HG03432 (cell line): ENCODE measurements around the gene ATP8B1.
"Not testable (repeated sequence)": the region's sequence is repeated elsewhere in the genome, so short reads cannot be mapped to it uniquely, and the experiment has no call there.

ENCODE experiments used
- ATAC-seq: cut with Tn5 transposase; IDR thresholded peaks from one replicate; pipeline ENCODE4 v1.9.1; 2021; ENCODE audit warnings: mild to moderate bottlenecking, moderate library complexity; ENCODE audit not compliant: unreplicated experiment

ATP8B1 gene

GRCh38 chr18:57677262-57678211 lies 125.6 kb downstream of the ATP8B1 start:
- ATAC-seq: no peak

GRCh38 chr18:57674891-57675290 lies 128.2 kb downstream of the ATP8B1 start:
- no peak for ATAC-seq

DNA sequence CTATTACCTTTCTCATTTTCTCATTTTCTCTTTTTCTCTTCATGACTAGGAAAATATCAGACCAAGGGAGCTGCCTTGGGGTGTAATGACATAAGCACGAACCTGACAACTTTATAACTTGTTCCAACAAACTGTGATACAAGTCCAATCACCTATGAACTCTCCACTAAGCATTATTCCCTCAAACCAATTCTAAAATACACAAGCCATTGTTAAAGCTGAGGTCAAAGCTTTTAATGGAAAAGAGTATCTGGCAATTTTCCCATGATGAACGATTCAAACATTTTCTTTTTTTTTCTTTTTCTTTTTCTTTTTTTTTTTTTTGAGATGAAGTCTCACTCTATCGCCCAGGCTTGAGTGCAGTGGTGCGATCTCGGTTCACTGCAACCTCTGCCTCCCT lies 133.1 kb downstream of the ATP8B1 start:
- no peak for ATAC-seq

- no peak for ATAC-seq
Measured at GRCh38 chr18:57668021-57668420, 135.1 kb downstream of the ATP8B1 start.

DNA sequence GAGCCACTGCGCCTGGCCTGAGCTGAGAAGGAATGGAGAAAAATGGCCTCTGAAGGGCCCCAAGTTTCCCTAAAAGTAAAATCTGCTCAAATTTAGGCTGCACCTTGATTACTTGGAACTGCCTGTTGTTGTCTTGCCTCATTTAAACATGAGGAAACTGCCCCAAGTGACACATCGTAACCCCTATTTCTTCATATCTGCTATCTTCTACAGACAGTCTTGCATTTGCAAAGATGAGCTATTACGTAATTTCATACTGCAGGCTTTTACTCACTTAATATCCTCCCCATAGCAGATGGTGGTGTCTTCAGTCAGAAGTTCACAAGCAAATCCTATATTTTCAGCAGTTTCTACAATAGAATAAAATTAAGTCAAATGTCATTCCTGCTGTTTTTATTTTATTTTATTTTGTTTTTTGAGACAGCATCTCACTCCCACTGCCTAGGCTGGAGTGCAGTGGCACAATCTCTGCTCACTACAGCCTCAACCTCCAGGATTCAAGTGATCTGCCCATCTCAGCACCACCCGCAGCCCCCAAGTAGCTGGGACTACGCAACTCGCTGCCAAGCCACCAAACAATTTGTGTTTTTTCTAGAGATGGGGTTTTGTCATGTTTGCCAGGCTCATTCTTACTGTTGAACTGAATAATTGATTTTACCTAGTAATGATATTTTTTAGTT lies 136.2 kb downstream of the ATP8B1 start:
- ATAC-seq: no peak

DNA sequence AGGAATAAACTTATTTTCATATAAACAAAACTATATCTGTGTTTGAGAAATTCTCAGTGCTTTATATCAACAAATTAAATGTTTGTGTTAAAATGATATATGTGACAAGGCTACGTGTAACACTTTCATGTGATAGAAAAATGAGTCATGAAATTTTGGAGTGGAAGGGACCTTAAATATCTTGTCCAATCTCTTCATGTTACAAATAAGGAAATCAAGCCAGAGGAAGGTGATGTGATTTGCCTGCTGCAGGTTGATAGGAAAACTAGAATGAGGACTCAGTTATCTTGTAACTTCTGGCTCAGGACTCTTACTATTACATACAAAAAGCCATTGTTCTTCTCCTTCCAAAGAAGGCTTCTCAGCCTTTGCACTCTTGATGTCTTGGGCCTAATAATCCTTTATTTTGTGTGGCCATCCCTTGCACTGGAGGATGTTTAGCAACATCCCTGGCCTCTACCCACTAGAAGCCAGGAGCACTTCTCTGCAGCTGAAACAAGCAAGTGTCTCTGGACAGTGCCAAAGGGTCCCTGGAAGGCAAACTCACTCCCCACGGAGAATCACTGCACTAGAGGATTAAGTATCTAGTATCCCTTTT lies 138.4 kb downstream of the ATP8B1 start:
- ATAC-seq: no peak

GRCh38 chr18:57660961-57661360 lies 142.2 kb downstream of the ATP8B1 start:
- ATAC-seq: no peak

DNA sequence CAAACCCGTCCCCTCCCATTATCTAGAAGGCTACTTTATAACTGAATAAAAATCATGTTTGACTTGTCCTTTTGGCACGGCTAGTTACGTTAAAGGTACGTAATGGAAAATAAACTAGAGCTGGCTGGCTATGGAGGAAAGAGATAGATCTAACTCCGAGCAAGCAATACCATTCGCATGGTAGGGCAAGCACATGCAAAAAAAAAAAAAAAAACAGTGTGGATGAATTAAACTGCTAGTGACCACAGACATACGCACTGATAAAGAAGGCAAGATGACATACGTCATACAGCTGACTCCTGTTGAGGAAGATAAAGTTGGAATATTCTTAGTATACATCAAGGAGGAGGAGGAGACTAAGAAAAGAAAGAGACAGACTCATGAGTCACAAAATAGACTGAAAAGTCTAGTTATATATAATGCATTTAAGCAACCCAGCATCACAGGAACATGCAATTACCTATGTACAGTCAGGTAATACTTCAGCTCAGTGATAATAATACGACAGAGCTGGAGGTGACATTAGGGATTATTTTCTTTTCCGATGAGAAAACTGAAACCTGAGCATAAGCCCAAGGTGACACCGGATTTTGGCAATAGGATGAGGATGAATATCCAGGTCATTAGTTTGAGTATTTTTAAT lies 143.5 kb downstream of the ATP8B1 start:
- ATAC-seq: no peak

- ATAC-seq: no peak
Measured at GRCh38 chr18:57657542-57657941, 145.6 kb downstream of the ATP8B1 start.

DNA sequence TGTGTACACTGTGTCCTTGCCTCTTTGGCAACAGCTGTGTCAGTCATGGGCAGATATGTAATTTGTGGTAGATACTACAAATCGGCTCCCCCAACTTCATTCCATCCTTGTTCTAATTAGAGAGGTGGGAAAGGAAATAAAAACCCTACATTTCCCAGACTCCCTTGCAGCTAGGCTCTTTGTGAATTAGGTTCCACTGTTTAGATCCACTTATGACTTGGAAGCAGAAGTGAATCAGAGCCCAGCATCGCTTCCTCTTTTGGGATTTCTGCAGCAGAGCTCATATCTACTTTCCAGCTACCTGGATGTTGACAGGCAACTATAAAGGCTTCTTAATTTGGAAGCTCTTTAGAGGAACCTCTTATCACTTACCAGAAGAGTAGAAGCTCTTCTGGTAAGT lies 147.4 kb downstream of the ATP8B1 start:
- ATAC-seq: no peak

- no peak for ATAC-seq
Measured at GRCh38 chr18:57651914-57652313, 151.2 kb downstream of the ATP8B1 start.

- ATAC-seq: peak; percentile 97
Measured at GRCh38 chr18:57649556-57650500, 153.3 kb downstream of the ATP8B1 start.

DNA sequence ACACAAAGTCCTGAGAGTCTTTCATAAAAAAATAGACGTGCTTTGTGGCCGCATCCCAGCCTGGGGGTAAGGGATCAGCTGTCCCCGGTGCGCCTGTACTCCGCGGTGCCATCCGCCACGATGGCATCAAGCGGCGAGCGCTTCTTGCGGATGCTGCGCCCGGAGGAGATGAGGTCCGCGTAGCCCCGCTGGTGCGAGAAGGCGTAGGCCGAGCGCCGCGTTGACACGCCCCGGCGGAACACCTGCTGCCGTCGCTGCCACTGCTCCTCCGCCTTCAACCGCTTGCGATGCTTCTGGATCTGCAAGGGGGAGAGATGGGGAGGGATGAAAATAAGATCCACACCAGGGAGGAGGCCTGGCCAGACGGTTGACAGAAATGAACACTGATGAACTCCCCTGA lies 154.7 kb downstream of the ATP8B1 start:
- no peak for ATAC-seq

- no peak for ATAC-seq
Measured at GRCh38 chr18:57644540-57644939, 158.6 kb downstream of the ATP8B1 start.

DNA sequence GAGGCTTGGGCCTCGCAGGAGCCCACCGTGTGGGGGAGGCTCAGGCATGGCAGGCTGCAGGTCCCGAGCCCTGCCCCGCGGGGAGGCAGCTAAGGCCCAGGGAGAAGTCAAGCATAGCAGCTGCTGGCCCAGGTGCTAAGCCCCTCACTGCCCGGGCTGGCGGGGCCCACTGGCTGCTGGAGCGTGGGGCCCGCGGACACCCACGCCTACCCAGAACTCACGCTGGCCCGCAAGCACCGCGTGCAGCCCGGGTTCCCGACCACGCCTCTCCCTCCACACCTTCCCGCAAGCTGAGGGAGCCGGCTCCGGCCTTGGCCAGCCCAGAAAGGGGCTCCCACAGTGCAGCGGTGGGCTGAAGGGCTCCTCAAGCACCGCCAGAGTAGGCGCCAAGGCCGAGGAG lies 159.4 kb downstream of the ATP8B1 start:
- ATAC-seq: not testable (repeated sequence)

GRCh38 chr18:57642462-57642861 lies 160.7 kb downstream of the ATP8B1 start:
- not testable (repeated sequence) for ATAC-seq

DNA sequence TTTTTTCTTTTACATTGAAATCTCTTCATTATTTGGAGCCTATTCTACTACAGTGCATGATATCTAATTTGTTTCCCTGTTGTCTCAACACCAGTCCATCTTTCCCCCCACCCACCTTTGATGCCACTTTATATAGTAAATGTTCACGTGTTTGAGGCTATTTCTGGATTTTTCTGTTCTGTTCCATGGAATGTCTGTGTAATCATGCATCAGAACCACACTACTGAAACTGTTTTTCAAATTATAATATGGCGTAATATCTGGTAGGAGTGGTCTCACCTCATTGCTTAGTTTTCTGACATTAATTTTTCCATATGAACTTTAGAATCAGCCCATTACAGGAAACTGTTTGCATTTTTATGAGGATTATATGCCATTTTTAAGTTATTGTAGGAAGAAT lies 162.4 kb downstream of the ATP8B1 start:
- no peak for ATAC-seq

DNA sequence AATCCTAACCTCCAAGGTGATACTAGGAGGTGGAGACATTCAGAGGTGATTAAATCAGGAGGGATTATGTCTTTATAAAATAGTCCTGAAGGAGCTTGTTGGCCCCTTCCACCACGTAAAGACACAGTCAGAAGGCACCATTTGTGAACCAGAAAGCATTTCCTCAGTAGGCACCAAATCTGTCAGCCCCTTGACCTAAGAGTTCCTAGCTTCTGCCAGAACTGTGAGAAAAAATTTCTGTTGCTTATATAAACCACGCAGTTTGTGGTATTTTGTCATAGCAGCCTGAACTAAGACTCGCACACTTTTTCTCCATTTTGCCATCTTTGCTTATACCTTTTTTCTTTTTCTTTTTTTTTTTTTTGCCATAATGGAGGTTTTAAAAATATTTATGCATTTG lies 162.9 kb downstream of the ATP8B1 start:
- no peak for ATAC-seq

DNA sequence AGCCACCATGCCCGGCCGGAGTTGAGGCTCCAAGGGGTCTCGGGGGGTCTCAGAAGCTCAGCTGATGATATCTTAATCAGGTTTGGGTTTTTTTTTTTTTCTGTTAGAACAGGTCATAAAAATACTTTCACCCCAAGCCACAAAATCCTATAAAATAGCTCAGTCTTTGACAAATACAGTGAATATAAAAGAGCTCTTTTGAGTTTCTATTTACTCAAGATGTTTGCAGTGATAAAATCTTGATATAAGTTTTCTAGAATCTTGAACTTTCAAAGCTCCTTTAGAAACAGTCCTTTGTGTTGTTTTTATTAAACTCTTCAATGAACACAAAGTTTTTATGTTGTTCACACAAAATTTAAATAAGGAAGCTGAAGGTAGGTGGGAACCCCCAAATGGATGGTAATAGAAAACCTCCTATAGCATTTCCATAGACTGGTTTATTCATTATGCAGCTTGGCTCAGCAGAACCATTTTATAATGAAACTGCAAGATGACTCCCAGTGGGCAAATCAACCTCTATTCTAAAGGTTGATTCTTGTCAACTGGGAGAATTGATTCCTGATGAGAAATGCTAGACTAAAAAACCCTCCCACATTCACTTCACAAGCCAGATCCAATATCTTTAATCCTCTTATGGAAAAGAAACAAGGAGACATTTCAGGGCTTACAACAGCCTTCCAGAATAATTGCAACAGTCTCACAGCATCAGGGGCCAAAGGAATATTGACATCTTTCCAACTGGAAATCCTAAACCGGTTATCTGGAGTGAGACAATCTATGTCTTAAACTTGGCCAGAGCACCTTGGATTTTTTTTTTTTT lies 167.9 kb downstream of the ATP8B1 start:
- ATAC-seq: no peak
